H1 (cell line): ENCODE data around the gene FLRT2. TPM values are rescaled to one million over a fixed set of nuclear protein-coding genes. Genes with fewer than 3 reads are reported as not detected.

Experiments
- CTCF ChIA-PET: fragments of 300-600 bp; sonication (Branson Sonifier 250); formaldehyde crosslinking; loops from one replicate; lab custom pipeline; 2021; ENCODE audit not compliant: partially characterized antibody; lab: Charles Lee
- POLR2A ChIA-PET: fragments of 300-600 bp; sonication (Branson Sonifier 250); formaldehyde crosslinking; loops from one replicate; lab custom pipeline; 2021; ENCODE audit warnings: inconsistent platforms; ENCODE audit not compliant: partially characterized antibody; lab: Charles Lee
- DNase-seq, 2 experiments: peaks; one replicate each; pipeline versions ENCODE4 v3.0.0 to v3.0.0-alpha.2; 2010 to 2022; ENCODE audit warnings: low spot score in 2 of 2, low read depth in 1 of 2, mixed read lengths in 1 of 2
- FAIRE-seq: peaks from 2 replicates; lab custom pipeline; 2011; peaks lifted over from hg19 to GRCh38; lab: Jason Lieb, UNC
- H2AFZ ChIP-seq: 2 replicates; pipeline ENCODE4 v1.8.1; 2012; ENCODE audit warnings: low read length, inconsistent platforms
- H2AK5ac ChIP-seq: 2 replicates; pipeline ENCODE4 v1.6.1; 2013; ENCODE audit warnings: low read depth, low read length
- H2BK120ac ChIP-seq: replicated peaks from 2 replicates; pipeline ENCODE3; 2013; ENCODE audit warnings: low read depth, low read length, inconsistent platforms
- H2BK12ac ChIP-seq: 2 replicates; pipeline ENCODE4 v1.6.1; 2013; ENCODE audit warnings: low read depth, low read length
- H2BK15ac ChIP-seq: 2 replicates; pipeline ENCODE4 v1.6.1; 2013; ENCODE audit warnings: low read length
- H2BK20ac ChIP-seq: 2 replicates; pipeline ENCODE4 v1.6.1; 2013; ENCODE audit warnings: low read length
- H2BK5ac ChIP-seq: 2 replicates; pipeline ENCODE4 v1.6.1; 2013; ENCODE audit warnings: low read depth, low read length
- H3K14ac ChIP-seq: 2 replicates; pipeline ENCODE4 v1.6.1; 2013; ENCODE audit warnings: inconsistent platforms; ENCODE audit not compliant: insufficient read length
- H3K18ac ChIP-seq: 2 replicates; pipeline ENCODE4 v1.6.1; 2013; ENCODE audit warnings: low read length; ENCODE audit errors: extremely low read depth
- H3K23ac ChIP-seq: 2 replicates; pipeline ENCODE4 v1.6.1; 2013; ENCODE audit warnings: inconsistent platforms; ENCODE audit not compliant: insufficient read length
- H3K23me2 ChIP-seq: 2 replicates; pipeline ENCODE4 v1.6.1; 2013; ENCODE audit warnings: low read depth, low read length
- H3K27ac ChIP-seq: 2 replicates; pipeline ENCODE4 v1.6.1; 2011; ENCODE audit warnings: low read depth, low read length, inconsistent platforms
- H3K27me3 ChIP-seq, 4 experiments: replicated peaks in 1 of 4; 1 replicate in 1 of 4; 2 replicates in 3 of 4; pipeline versions ENCODE4 v1.6.1 to v1.8.1; 2011 to 2013; ENCODE audit warnings: low read length in 3 of 4, mild to moderate bottlenecking in 3 of 4, inconsistent platforms in 2 of 4, mixed read lengths in 2 of 4, moderate library complexity in 1 of 4; ENCODE audit not compliant: control insufficient read depth in 3 of 4, insufficient read depth in 3 of 4; ENCODE audit errors: extremely low read depth in 1 of 4
- H3K36me3 ChIP-seq, 4 experiments: 2 replicates each; pipeline versions ENCODE4 v1.6.1 to v1.8.1; 2011 to 2013; ENCODE audit warnings: mild to moderate bottlenecking in 4 of 4, low read length in 3 of 4, moderate library complexity in 2 of 4, control low read depth in 1 of 4, inconsistent platforms in 1 of 4; ENCODE audit not compliant: insufficient read depth in 4 of 4, control insufficient read depth in 2 of 4
- H3K4ac ChIP-seq: replicated peaks from 2 replicates; pipeline ENCODE3; 2013; ENCODE audit warnings: low read length, low read depth, mixed read lengths, inconsistent platforms; ENCODE audit not compliant: insufficient read length
- H3K4me1 ChIP-seq, 4 experiments: replicated peaks in 1 of 4; 1 replicate in 1 of 4; 2 replicates in 3 of 4; pipeline versions ENCODE4 v1.6.1 to v1.8.1; 2011 to 2013; ENCODE audit warnings: low read length in 3 of 4, inconsistent platforms in 2 of 4, mixed read lengths in 1 of 4; ENCODE audit not compliant: insufficient read depth in 4 of 4, control insufficient read depth in 3 of 4
- H3K4me2 ChIP-seq, 2 experiments: 2 replicates each; pipeline versions ENCODE4 v1.6.1 to v1.8.1; 2011 to 2013; ENCODE audit warnings: low read depth in 2 of 2, low read length in 2 of 2, control low read depth in 1 of 2, inconsistent platforms in 1 of 2, mild to moderate bottlenecking in 1 of 2; ENCODE audit not compliant: insufficient read depth in 1 of 2
- H3K4me3 ChIP-seq, 4 experiments: fragments of 200-600, 300-600 bp in 1 of 4; sonication (generic), shearing (Covaris generic), sonication (Bioruptor Twin) in 1 of 4; 2 replicates each; pipeline versions ENCODE4 v1.5.1 to v1.8.1; 2011 to 2016; ENCODE audit warnings: low read length in 4 of 4, low read depth in 3 of 4, control low read depth in 2 of 4, inconsistent platforms in 2 of 4, mild to moderate bottlenecking in 2 of 4, mixed read lengths in 1 of 4, moderate library complexity in 1 of 4; ENCODE audit not compliant: insufficient read depth in 2 of 4; ENCODE audit errors: extremely low read depth in 1 of 4
- H3K56ac ChIP-seq: replicated peaks from 2 replicates; pipeline ENCODE3; 2013; ENCODE audit warnings: low read depth, mild to moderate bottlenecking, mixed read lengths, low read length, inconsistent platforms; ENCODE audit not compliant: insufficient read length
- H3K79me1 ChIP-seq: 2 replicates; pipeline ENCODE4 v1.6.1; 2013; ENCODE audit warnings: low read depth, low read length, control low read depth
- H3K79me2 ChIP-seq, 2 experiments: 2 replicates each; pipeline versions ENCODE4 v1.6.1 to v1.8.1; 2012 to 2013; ENCODE audit warnings: low read length in 2 of 2, mild to moderate bottlenecking in 2 of 2, inconsistent platforms in 1 of 2; ENCODE audit not compliant: insufficient read depth in 2 of 2, control insufficient read depth in 1 of 2
- H3K9ac ChIP-seq, 4 experiments: replicated peaks in 1 of 4; 1 replicate in 1 of 4; 2 replicates in 3 of 4; pipeline versions ENCODE4 v1.6.1 to v1.8.1; 2011 to 2013; ENCODE audit warnings: low read depth in 3 of 4, low read length in 3 of 4, control low read depth in 2 of 4, mild to moderate bottlenecking in 2 of 4, moderate library complexity in 2 of 4, inconsistent platforms in 1 of 4; ENCODE audit errors: extremely low read depth in 1 of 4
- H3K9me3 ChIP-seq, 2 experiments: 2 replicates each; pipeline versions ENCODE4 v1.6.1 to v1.8.1; 2012 to 2013; ENCODE audit warnings: mild to moderate bottlenecking in 2 of 2, moderate library complexity in 2 of 2, control low read depth in 1 of 2, inconsistent platforms in 1 of 2, low read depth in 1 of 2, low read length in 1 of 2, mixed read lengths in 1 of 2; ENCODE audit not compliant: insufficient read depth in 2 of 2
- H4K20me1 ChIP-seq, 2 experiments: replicated peaks in 1 of 2; 2 replicates each; pipeline versions ENCODE3 to v1.8.1; 2011 to 2013; ENCODE audit warnings: inconsistent platforms in 2 of 2, low read length in 2 of 2, mild to moderate bottlenecking in 1 of 2; ENCODE audit not compliant: insufficient read depth in 2 of 2, control insufficient read depth in 1 of 2
- H4K5ac ChIP-seq: 2 replicates; pipeline ENCODE4 v1.6.1; 2013; ENCODE audit warnings: low read length, low read depth, mixed read lengths, inconsistent platforms; ENCODE audit not compliant: insufficient read length
- H4K8ac ChIP-seq: 2 replicates; pipeline ENCODE4 v1.8.0; 2013; ENCODE audit warnings: mild to moderate bottlenecking, moderate library complexity, low read length, inconsistent platforms; ENCODE audit not compliant: insufficient read depth; ENCODE audit errors: extremely low read depth
- H4K91ac ChIP-seq: replicated peaks from 2 replicates; pipeline ENCODE3; 2013; ENCODE audit warnings: low read length, mixed read lengths, inconsistent platforms; ENCODE audit not compliant: insufficient read length
- WGBS, 2 experiments: shearing (Covaris generic) in 1 of 2; methylation state at CpG; one replicate each; pipeline versions ENCODE4 v1.1.6 to v1.1.7; 2013 to 2015; ENCODE audit warnings: low lambda C conversion rate in 2 of 2, mixed read lengths in 2 of 2, inconsistent platforms in 1 of 2, low coverage in 1 of 2, missing lambda C conversion rate in 1 of 2; ENCODE audit not compliant: insufficient replicate concordance in 2 of 2, insufficient coverage in 1 of 2, insufficient read length in 1 of 2; ENCODE audit errors: extremely low coverage in 1 of 2, missing lambda C conversion rate in 1 of 2; 5-methylcytosine and 5-hydroxymethylcytosine counted together
- polyA plus RNA-seq, 7 experiments: library from polyadenylated mRNA; depleted of rRNA in 3 of 7; stranded (reverse) in 5 of 7; unstranded in 2 of 7; fragments of >200 nt in 5 of 7; fragments of 200-250 nt in 2 of 7; gene quantifications; 1 replicate in 5 of 7; 2 replicates in 1 of 7; 4 replicates in 1 of 7; pipeline versions ENCODE4 v1.2.1 to v1.2.3, GENCODE V29; 2011 to 2013; ENCODE audit warnings: missing spikeins in 2 of 7, mixed read lengths in 2 of 7
- total RNA-seq: library from RNA; stranded (reverse); fragmentation: NEBNext Ultra II Directional; extraction: Animal tissue kit (Norgen Biotek cat#: 25700); gene quantifications from 2 replicates; pipeline ENCODE4 v1.2.1, GENCODE V29; 2021

FLRT2 gene
- total and polyA plus RNA-seq, 2 of the 8 experiments (the other 6 are each of a cell fraction or from before 2014, with no cell fraction given) = 2.4 to 6.9 TPM

DNA sequence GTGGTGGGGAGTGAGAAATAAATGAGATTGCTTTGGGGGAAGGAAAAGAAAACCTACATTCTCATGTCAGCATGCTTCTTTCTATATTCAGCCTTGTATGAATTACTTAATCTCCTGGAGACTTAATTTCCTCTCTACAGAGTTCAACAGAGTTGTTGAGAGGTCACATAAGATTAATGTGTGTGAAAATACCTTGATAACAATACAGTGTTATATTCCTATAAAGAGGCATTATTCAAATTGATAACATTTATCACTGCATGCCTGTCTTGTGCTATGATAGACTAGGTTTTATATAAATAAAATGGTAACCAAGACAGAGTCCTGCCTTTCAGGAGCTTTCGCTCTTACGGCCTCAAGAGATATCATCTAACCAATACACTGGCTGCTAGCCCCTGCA lies 9.6 kb downstream of the FLRT2 start:
- Histone ChIP-seq H3K79me1 (no peaks in the 10 kb centered on the region), H2BK12ac (no peak overlapping the region), H3K27me3 (peaks cover 2 to 11% (median 6%) of the 10 kb centered on the region in 4 experiments; a peak in 6 of 7 replicates), H4K8ac (no peak overlapping the region), H4K91ac (no peak overlapping the region), H2AFZ (no peak overlapping the region), H2BK20ac (no peak overlapping the region), H3K14ac (no peak overlapping the region), H3K27ac (no peak overlapping the region), H3K79me2 (no peaks in the 10 kb centered on the region; a peak in 1 of 4 replicates), H4K20me1 (no peaks in the 10 kb centered on the region), H3K18ac (no peak overlapping the region), H3K4me2 (no peak overlapping the region), H2AK5ac (no peak overlapping the region), H3K4me3 (no peak overlapping the region), H4K5ac (no peak overlapping the region), H3K4ac (no peak overlapping the region), H2BK120ac (no peak overlapping the region), H3K4me1 (peaks cover 0 to 13% (median 4%) of the 10 kb centered on the region in 4 experiments; a peak in 4 of 7 replicates), H3K23ac (no peak overlapping the region), H2BK5ac (no peak overlapping the region), H3K9ac (no peak overlapping the region), H3K23me2 (peaks cover 1% of the 10 kb centered on the region; the same call in 1 of the 2 replicates), H2BK15ac (no peak overlapping the region), H3K56ac (no peak overlapping the region), H3K36me3 (no peaks in the 10 kb centered on the region), H3K9me3 (no peaks in the 10 kb centered on the region)
- DNase-seq = no peak
- ChIA-PET CTCF (no interaction called here), POLR2A (no interaction called here)
- no peak for FAIRE-seq
- WGBS, 2 experiments = 98% methylated on average over 2 of the region's 2 CpGs; no CpG with 5 or more reads in 1 of the 2 experiments
